ENCODE measurements around the gene CCDC40. TPM values are rescaled to one million over a fixed set of nuclear protein-coding genes. Genes with fewer than 3 reads are reported as not detected.
A peak's percentile ranks its signal among the peaks of the same experiment; 100 is the strongest.

Gene CCDC40
- total RNA-seq, 2 donors from 2014 or later, result 11.8 to 19.7 TPM

GRCh38 chr17:80005360-80006338, 30.8 kb upstream of the CCDC40 start:
- Histone ChIP-seq H3K9me3 (no peaks in the 10 kb centered on the region), H3K27me3 (replicated peaks; ENCODE audit: insufficient read depth) (no peaks in the 10 kb centered on the region), H3K36me3 (peaks cover 0 to 8% of the 10 kb centered on the region in 2 donors), H3K4me3 (no peak overlapping the region), H3K27ac (peak overlapping the region; percentile 31 to 50), H3K4me1 (replicated peaks) (peaks cover 9% of the 10 kb centered on the region)
- 51% methylated on average over 37 of the region's 37 CpGs for WGBS
- DNase-seq (ENCODE audit: low spot score), result no peak
- TF ChIP-seq POLR2AphosphoS5 (IDR thresholded peaks at IDR 0.05), result peak; percentile 9
- TF ChIP-seq CTCF (IDR thresholded peaks at IDR 0.05), result peak; percentile 92 to 99 (median 95)
- TF ChIP-seq POLR2A (IDR thresholded peaks at IDR 0.05), result no peak
- intact Hi-C loops (cut with DNase I), result loop anchor here (5.0 to 10.0 kb wide), 5 partner anchors 77 to 357 kb away; partner anchors contain the start of genes SGSH and SLC26A11

DNA sequence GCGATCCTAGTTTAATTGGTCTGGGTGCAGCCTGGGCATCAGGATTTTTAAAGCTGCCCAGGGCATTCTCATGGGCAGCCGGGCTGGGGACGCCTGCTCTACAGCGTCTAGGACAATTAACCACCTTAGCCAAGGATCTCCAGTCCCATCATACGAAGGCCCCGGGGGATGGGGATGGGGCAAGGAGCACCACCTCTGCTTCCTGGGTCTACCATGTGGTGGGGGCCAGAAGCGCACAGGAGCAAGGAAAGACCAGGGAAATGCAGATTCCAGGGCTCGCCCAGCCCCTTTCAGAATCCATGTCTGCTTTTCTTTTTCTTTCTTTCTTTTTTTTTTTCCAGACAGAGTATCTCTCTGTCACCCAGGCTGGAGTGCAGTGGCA, 30.1 kb upstream of the CCDC40 start:
- no peak for DNase-seq (ENCODE audit: low spot score)
- intact Hi-C loops (cut with DNase I), result loop anchor here (5.0 to 10.0 kb wide), 5 partner anchors 76 to 356 kb away; partner anchors contain the start of genes SGSH and SLC26A11
- no peaks in the 10 kb centered on the region for H3K27me3 ChIP-seq (replicated peaks; ENCODE audit: insufficient read depth)
- no peak for TF ChIP-seq POLR2A (IDR thresholded peaks at IDR 0.05)
- TF ChIP-seq POLR2AphosphoS5 (IDR thresholded peaks at IDR 0.05), result no peak
- H3K36me3 ChIP-seq, result peaks cover 0 to 8% of the 10 kb centered on the region in 2 donors
- H3K4me1 ChIP-seq (replicated peaks), result peaks cover 9% of the 10 kb centered on the region
- WGBS, result 63% methylated on average over 8 of the region's 8 CpGs
- peak overlapping the region; percentile 31 to 50 for H3K27ac ChIP-seq
- H3K9me3 ChIP-seq, result no peaks in the 10 kb centered on the region
- no peak overlapping the region for H3K4me3 ChIP-seq

DNA sequence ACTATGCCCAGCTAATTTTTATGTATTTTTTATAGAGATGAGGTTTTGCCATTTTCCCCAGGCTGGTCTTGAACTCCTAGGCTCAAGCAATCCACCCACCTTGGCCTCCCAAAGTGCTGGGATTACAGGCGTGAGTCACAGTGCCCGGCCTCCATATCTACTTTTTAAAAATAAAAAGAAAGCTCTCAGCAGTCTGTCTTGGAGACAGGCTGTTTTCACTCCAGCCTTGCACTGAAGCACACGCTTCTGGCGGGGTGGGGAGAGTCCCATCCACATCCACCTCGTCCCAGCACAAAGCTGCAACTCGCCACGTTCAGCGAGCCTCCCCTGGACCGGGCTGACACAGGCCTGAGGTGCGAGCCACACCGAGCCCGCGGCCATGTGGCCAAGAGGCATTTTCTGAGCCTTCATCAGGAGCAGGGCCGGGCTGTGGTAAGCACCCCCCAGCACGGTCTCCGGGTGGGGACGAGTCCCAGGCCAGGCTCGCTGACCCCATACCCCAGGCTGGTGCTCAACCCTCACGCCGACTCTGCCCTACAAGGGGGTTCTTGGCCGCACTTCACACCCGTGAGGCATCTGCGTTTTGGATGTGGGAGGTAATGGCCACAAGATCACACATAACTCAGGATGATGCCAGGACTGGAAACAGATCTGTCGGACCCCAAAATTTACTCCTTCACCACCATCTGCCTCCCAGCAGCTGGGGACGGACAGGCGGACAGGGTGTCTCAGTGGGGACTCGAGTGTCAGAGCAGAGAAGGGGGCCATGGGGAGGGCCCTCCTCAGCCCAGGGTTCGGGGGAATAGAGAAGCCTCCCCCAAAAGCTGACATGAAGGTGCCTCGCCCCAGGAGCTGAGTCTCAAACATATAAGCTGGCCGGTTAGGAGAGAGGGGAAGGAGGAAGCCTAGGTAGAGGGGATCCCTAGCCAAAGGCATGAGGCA, 29.4 kb upstream of the CCDC40 start:
- peaks cover 0 to 8% of the 10 kb centered on the region in 2 donors for H3K36me3 ChIP-seq
- H3K4me1 ChIP-seq (replicated peaks), result peaks cover 9% of the 10 kb centered on the region
- H3K27me3 ChIP-seq (replicated peaks; ENCODE audit: insufficient read depth), result no peaks in the 10 kb centered on the region
- no peak for DNase-seq (ENCODE audit: low spot score)
- H3K4me3 ChIP-seq, result no peak overlapping the region
- TF ChIP-seq POLR2AphosphoS5 (IDR thresholded peaks at IDR 0.05), result no peak
- TF ChIP-seq CTCF (IDR thresholded peaks at IDR 0.05), result no peak
- no peak for TF ChIP-seq POLR2A (IDR thresholded peaks at IDR 0.05)
- WGBS, result 90% methylated on average over 30 of the region's 30 CpGs
- no peak overlapping the region for H3K27ac ChIP-seq
- H3K9me3 ChIP-seq, result no peaks in the 10 kb centered on the region
- intact Hi-C loops (cut with DNase I), result loop anchor here (5.0 to 10.0 kb wide), 5 partner anchors 75 to 355 kb away; partner anchors contain the start of genes SGSH and SLC26A11

- 85% methylated on average over 10 of the region's 10 CpGs for WGBS
- intact Hi-C loops (cut with DNase I), result loop anchor here (5.0 to 10.0 kb wide), 5 partner anchors 74 to 354 kb away; partner anchors contain the start of genes SGSH and SLC26A11
- TF ChIP-seq CTCF (IDR thresholded peaks at IDR 0.05) (no peak), POLR2AphosphoS5 (IDR thresholded peaks at IDR 0.05) (no peak), POLR2A (IDR thresholded peaks at IDR 0.05) (no peak)
- H3K4me1 ChIP-seq (replicated peaks), result peaks cover 9% of the 10 kb centered on the region
- H3K4me3 ChIP-seq, result no peak overlapping the region
- no peaks in the 10 kb centered on the region for H3K27me3 ChIP-seq (replicated peaks; ENCODE audit: insufficient read depth)
- no peaks in the 10 kb centered on the region for H3K9me3 ChIP-seq
- H3K27ac ChIP-seq, result peak overlapping the region in 1 of 2 donors; percentile 63
- H3K36me3 ChIP-seq, result peaks cover 0 to 12% of the 10 kb centered on the region in 2 donors
- DNase-seq (ENCODE audit: low spot score), result no peak
These were observed 28.5 kb upstream of the CCDC40 start for GRCh38 chr17:80007939-80008338.
